OCI-LY7 (cell line): ENCODE results near the gene PIK3CB. TPM values are rescaled to one million over a fixed set of nuclear protein-coding genes. Genes with fewer than 3 reads are reported as not detected.
"Not testable (repeated sequence)": the region's sequence is repeated elsewhere in the genome, so short reads cannot be mapped to it uniquely, and the experiment has no call there.

ENCODE experiments used
- BruUV-seq: library from RNA; stranded (reverse); fragments of 400-500 nt; replicated peaks from 2 replicates; lab custom pipeline; 2021; lab: Mats Ljungman, UMichigan
- CTCF ChIA-PET: fragments of 300-600 bp; sonication (Branson Sonifier 250); formaldehyde crosslinking; loops from one replicate; lab custom pipeline; 2022; ENCODE audit warnings: antibody characterized with exemption; ENCODE audit not compliant: unreplicated experiment; lab: Charles Lee
- POLR2A ChIA-PET: fragments of 300-600 bp; sonication (Branson Sonifier 250); formaldehyde crosslinking; loops from one replicate; lab custom pipeline; 2022; ENCODE audit warnings: antibody characterized with exemption; lab: Charles Lee
- DNase-seq: peaks from one replicate; pipeline ENCODE4 v3.0.0-alpha.2; 2015; ENCODE audit warnings: low spot score
- H2AFZ ChIP-seq: fragments of 200-600 bp; sonication (generic), shearing (Covaris generic); 2 replicates; pipeline ENCODE4 v1.6.1; 2014; ENCODE audit warnings: mild to moderate bottlenecking, antibody characterized with exemption, low read length, moderate library complexity
- H3K27ac ChIP-seq: fragments of 200-600 bp; sonication (generic); 2 replicates; pipeline ENCODE4 v1.5.1; 2014; ENCODE audit warnings: mixed run types, low read depth, mild to moderate bottlenecking, moderate library complexity, low read length, inconsistent platforms; ENCODE audit not compliant: poor library complexity, severe bottlenecking
- H3K36me3 ChIP-seq: fragments of 200-600 bp; sonication (generic); 2 replicates; pipeline ENCODE4 v1.6.1; 2014; ENCODE audit warnings: mild to moderate bottlenecking, antibody characterized with exemption, low read length, moderate library complexity, mixed read lengths; ENCODE audit not compliant: insufficient read depth
- H3K4me1 ChIP-seq: fragments of 200-600 bp; sonication (generic); 2 replicates; pipeline ENCODE4 v1.5.1; 2014; ENCODE audit warnings: mild to moderate bottlenecking, low read length; ENCODE audit not compliant: insufficient read depth, poor library complexity, severe bottlenecking
- H3K4me2 ChIP-seq: fragments of 200-600 bp; sonication (generic); 2 replicates; pipeline ENCODE4 v1.6.1; 2014; ENCODE audit warnings: mild to moderate bottlenecking, low read length
- H3K4me3 ChIP-seq: fragments of 200-600 bp; sonication (generic); 2 replicates; pipeline ENCODE4 v1.5.1; 2014; ENCODE audit warnings: mild to moderate bottlenecking, low read depth, low read length; ENCODE audit not compliant: poor library complexity, severe bottlenecking
- H3K79me2 ChIP-seq: fragments of 200-600 bp; sonication (generic); 2 replicates; pipeline ENCODE4 v1.6.1; 2016; ENCODE audit warnings: low read depth, mild to moderate bottlenecking, low read length, moderate library complexity, mixed read lengths; ENCODE audit not compliant: insufficient read depth
- H3K9me2 ChIP-seq: fragments of 200-600 bp; sonication (generic); 2 replicates; pipeline ENCODE4 v1.6.1; 2016; ENCODE audit warnings: mild to moderate bottlenecking, low read length, mixed read lengths; ENCODE audit not compliant: insufficient read depth
- H3K9me3 ChIP-seq: fragments of 200-600 bp; sonication (generic); 2 replicates; pipeline ENCODE4 v1.6.1; 2014; ENCODE audit warnings: mild to moderate bottlenecking, mixed run types, low read length, mixed read lengths
- H4K20me1 ChIP-seq: fragments of 200-600 bp; sonication (generic); 2 replicates; pipeline ENCODE4 v1.6.1; 2014; ENCODE audit warnings: mild to moderate bottlenecking, antibody characterized with exemption, low read length, moderate library complexity, mixed read lengths; ENCODE audit not compliant: insufficient read depth
- EZH2phosphoT487 ChIP-seq: fragments of 200-600 bp; sonication (generic); IDR thresholded peaks from 2 replicates; pipeline ENCODE4 v1.6.1; 2018; ENCODE audit warnings: low read depth, borderline replicate concordance, mild to moderate bottlenecking, mixed run types, antibody characterized with exemption, low read length, moderate library complexity, mixed read lengths
- intact Hi-C: fragments of 100-400 bp; cut with micrococcal nuclease; formaldehyde crosslinking; loops from one replicate; pipeline ENCODE4 v1.10.0; 2022; ENCODE audit not compliant: unreplicated experiment
- total RNA-seq, 2 experiments: library from RNA; depleted of rRNA in 1 of 2; stranded (reverse); fragments of >200 nt in 1 of 2; shearing (Covaris generic) in 1 of 2; gene quantifications; 2 replicates each; pipeline ENCODE4 v1.2.3, GENCODE V29; 2014 to 2022
- TF ChIP-seq, protein P1 (sequence below): fragments of 200-600 bp; sonication (generic); conservative IDR thresholded peaks from 2 replicates; pipeline ENCODE4 v1.5.1; 2014; ENCODE audit warnings: mild to moderate bottlenecking, antibody characterized with exemption, low read length, moderate library complexity, mixed read lengths

The PIK3CB gene
- total RNA-seq, 2 experiments from 2014 or later = 8.2 to 23.6 TPM

- DNase-seq = no peak
- CTCF ChIA-PET = no interaction called here
- H3K9me2 ChIP-seq = no peaks in the 10 kb centered on the region
- H3K27ac ChIP-seq = no peak overlapping the region
- H3K9me3 ChIP-seq = no peaks in the 10 kb centered on the region
- H3K4me1 ChIP-seq = peaks cover 15% of the 10 kb centered on the region
- BruUV-seq = no TSS peak
- no peak for TF ChIP-seq EZH2phosphoT487
- TF ChIP-seq, protein P1, sequence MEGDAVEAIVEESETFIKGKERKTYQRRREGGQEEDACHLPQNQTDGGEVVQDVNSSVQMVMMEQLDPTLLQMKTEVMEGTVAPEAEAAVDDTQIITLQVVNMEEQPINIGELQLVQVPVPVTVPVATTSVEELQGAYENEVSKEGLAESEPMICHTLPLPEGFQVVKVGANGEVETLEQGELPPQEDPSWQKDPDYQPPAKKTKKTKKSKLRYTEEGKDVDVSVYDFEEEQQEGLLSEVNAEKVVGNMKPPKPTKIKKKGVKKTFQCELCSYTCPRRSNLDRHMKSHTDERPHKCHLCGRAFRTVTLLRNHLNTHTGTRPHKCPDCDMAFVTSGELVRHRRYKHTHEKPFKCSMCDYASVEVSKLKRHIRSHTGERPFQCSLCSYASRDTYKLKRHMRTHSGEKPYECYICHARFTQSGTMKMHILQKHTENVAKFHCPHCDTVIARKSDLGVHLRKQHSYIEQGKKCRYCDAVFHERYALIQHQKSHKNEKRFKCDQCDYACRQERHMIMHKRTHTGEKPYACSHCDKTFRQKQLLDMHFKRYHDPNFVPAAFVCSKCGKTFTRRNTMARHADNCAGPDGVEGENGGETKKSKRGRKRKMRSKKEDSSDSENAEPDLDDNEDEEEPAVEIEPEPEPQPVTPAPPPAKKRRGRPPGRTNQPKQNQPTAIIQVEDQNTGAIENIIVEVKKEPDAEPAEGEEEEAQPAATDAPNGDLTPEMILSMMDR = no peak
- H3K4me2 ChIP-seq = no peak overlapping the region
- H3K79me2 ChIP-seq = no peaks in the 10 kb centered on the region
- H4K20me1 ChIP-seq = no peaks in the 10 kb centered on the region
- intact Hi-C loops = loop anchor here (10.0 kb wide), 1 partner anchor 500 kb away; the partner anchor contains the start of gene ARMC8
- POLR2A ChIA-PET = no interaction called here
- H3K4me3 ChIP-seq = no peak overlapping the region
- H3K36me3 ChIP-seq = peaks cover 15% of the 10 kb centered on the region; the same call in 1 of the 2 replicates
- no peak overlapping the region for H2AFZ ChIP-seq
Observed at GRCh38 chr3:138684396-138684795, 150.3 kb downstream of the PIK3CB start.

- POLR2A ChIA-PET = no interaction called here
- DNase-seq = no peak
- Histone ChIP-seq H4K20me1 (no peaks in the 10 kb centered on the region), H3K4me1 (peaks cover 14% of the 10 kb centered on the region), H3K36me3 (peaks cover 14% of the 10 kb centered on the region), H3K9me2 (no peaks in the 10 kb centered on the region), H3K4me3 (no peak overlapping the region), H2AFZ (no peak overlapping the region), H3K27ac (no peak overlapping the region), H3K9me3 (no peaks in the 10 kb centered on the region), H3K79me2 (no peaks in the 10 kb centered on the region), H3K4me2 (no peak overlapping the region)
- intact Hi-C loops = loop anchor here (10.0 kb wide), 1 partner anchor 498 kb away; the partner anchor contains the start of gene ARMC8
- BruUV-seq = no TSS peak
- no peak for TF ChIP-seq EZH2phosphoT487
- TF ChIP-seq, protein P1 = no peak
- CTCF ChIA-PET = no interaction called here
Observed at GRCh38 chr3:138682648-138683047, 152.1 kb downstream of the PIK3CB start.

- CTCF ChIA-PET = no interaction called here
- Histone ChIP-seq H3K9me3 (0 out of 2 replicates have a peak, but pooled peaks cover 5% of the 10 kb centered on the region), H3K27ac (no peak overlapping the region), H2AFZ (no peak overlapping the region), H3K9me2 (no peaks in the 10 kb centered on the region), H3K79me2 (no peaks in the 10 kb centered on the region), H3K36me3 (peaks cover 18% of the 10 kb centered on the region), H3K4me3 (no peak overlapping the region), H4K20me1 (no peaks in the 10 kb centered on the region), H3K4me1 (peaks cover 4% of the 10 kb centered on the region), H3K4me2 (no peak overlapping the region)
- no peak for TF ChIP-seq EZH2phosphoT487
- TF ChIP-seq, protein P1 = no peak
- POLR2A ChIA-PET = interaction anchor here (0.7 kb wide), 1 partner anchor 664 kb away, joined by 3 read pairs; no protein-coding TSS in a partner anchor
- intact Hi-C loops = loop anchor here (10.0 kb wide), 1 partner anchor 497 kb away; the partner anchor contains the start of gene ARMC8
- no peak for DNase-seq
- no TSS peak for BruUV-seq
Observed at GRCh38 chr3:138681463-138682220, 153.1 kb downstream of the PIK3CB start.

- H2AFZ ChIP-seq, CTCF ChIA-PET, H3K4me3 ChIP-seq, H3K9me2 ChIP-seq, H3K4me2 ChIP-seq, H3K79me2 ChIP-seq, H4K20me1 ChIP-seq, DNase-seq, H3K4me1 ChIP-seq, H3K27ac ChIP-seq, BruUV-seq: not testable (repeated sequence)
- Histone ChIP-seq H3K36me3 (peaks cover 24% of the 10 kb centered on the region), H3K9me3 (peaks cover 12% of the 10 kb centered on the region; the same call in 1 of the 2 replicates)
- POLR2A ChIA-PET = interaction anchor here (0.7 kb wide), 1 partner anchor 20 kb away, joined by 3 read pairs; no protein-coding TSS in a partner anchor
- intact Hi-C loops = loop anchor here (10.0 kb wide), 1 partner anchor 496 kb away; the partner anchor contains the start of gene ARMC8
Observed at GRCh38 chr3:138680974-138681373, 153.8 kb downstream of the PIK3CB start.
